Erythroblast (primary cell): Measurements from ENCODE around the gene RCSD1.

Source experiments
- GATA1 ChIP-seq: IDR thresholded peaks from 2 replicates; pipeline ENCODE4 v1.6.1; 2011; ENCODE audit warnings: low read depth, mild to moderate bottlenecking, control low read depth, low read length, moderate library complexity
- POLR2A ChIP-seq: IDR thresholded peaks from 2 replicates; pipeline ENCODE4 v1.6.1; 2011; ENCODE audit warnings: mild to moderate bottlenecking, low read length

- no peak for TF ChIP-seq POLR2A
- no peak for TF ChIP-seq GATA1
Measured at GRCh38 chr1:167673265-167673664, 43.2 kb downstream of the RCSD1 start.
